NOMO-1 (cell line): ENCODE data around the gene FMO4.
"Not testable (repeated sequence)": the region's sequence is repeated elsewhere in the genome, so short reads cannot be mapped to it uniquely, and the experiment has no call there.

Experiments
- DNase-seq, 2 experiments: peaks; one replicate each; lab custom pipeline; 2025; ENCODE audit not compliant: unreplicated experiment in 2 of 2; lab: John Stamatoyannopoulos, UW

FMO4 gene

GRCh38 chr1:171334024-171334640 lies 20.1 kb downstream of the FMO4 start:
- DNase-seq: no peak

GRCh38 chr1:171335964-171336363 lies 22.0 kb downstream of the FMO4 start:
- no peak for DNase-seq

DNA sequence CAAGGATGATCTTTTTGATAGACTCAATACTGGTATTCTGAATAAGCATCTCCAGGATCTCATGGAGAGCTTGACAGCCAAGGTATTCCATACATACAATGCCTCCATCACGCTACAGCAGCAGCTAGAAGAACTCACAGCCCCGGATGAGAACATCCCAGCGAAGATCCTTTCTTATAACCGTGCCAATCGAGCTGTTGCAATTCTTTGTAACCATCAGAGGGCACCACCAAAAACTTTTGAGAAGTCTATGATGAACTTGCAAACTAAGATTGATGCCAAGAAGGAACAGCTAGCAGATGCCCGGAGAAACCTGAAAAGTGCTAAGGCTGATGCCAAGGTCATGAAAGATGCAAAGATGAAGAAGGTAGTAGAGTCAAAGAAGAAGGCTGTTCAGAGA lies 25.4 kb downstream of the FMO4 start:
- not testable (repeated sequence) for DNase-seq

DNA sequence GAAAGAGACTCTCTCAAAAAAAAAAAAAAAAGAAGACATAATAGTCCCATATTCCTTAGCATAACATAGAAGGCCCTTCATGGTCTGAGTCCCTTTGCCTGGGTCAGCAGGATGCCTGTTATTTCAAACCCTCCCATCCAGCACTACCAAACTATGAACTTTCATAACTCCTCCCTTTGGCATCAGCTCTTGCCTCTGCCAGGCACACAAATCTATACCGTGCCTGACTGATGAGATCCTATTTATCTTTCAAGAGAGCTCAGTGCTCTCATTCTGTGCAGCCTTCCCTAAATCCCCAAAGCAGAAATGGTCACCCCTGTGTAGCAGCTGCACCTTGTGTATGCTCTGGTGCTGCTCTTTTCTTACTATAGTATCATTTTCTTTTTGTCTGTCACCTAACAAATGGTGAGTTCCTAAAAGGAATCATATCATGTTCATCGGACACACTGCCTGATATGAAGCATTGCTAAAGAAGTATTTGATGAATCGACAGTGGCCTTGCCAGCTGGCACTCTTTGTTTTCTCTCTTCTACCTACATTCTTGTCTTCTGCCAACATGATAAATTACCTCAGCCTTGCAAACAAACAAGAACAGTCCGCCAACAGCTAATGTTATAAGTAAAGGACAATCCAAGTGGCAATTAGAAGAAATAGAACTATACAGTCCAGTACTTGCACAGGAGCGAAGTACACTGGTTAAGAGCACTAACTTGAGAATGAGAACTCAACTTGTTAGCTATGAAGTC lies 29.9 kb downstream of the FMO4 start:
- no peak for DNase-seq

- DNase-seq: no peak
These were observed 30.5 kb downstream of the FMO4 start for GRCh38 chr1:171344473-171344820.

DNA sequence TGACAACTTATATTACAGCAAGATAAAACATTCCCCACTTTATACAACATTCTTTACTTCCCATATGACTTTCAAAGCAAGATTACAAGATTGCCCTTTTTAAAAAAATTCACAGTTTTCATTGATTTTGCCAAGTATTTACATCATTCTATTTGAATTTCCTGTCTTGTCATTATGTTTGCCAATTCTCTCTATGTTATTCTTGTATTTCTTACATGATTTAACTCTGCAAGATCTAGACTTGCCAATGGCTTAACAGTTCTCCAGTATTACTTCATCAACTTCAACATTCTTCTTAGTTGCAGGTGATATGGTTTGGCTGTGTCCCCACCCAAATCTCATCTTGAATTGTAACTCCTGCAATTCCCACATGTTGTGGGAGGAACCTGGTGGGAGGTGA lies 31.6 kb downstream of the FMO4 start:
- DNase-seq: no peak

DNA sequence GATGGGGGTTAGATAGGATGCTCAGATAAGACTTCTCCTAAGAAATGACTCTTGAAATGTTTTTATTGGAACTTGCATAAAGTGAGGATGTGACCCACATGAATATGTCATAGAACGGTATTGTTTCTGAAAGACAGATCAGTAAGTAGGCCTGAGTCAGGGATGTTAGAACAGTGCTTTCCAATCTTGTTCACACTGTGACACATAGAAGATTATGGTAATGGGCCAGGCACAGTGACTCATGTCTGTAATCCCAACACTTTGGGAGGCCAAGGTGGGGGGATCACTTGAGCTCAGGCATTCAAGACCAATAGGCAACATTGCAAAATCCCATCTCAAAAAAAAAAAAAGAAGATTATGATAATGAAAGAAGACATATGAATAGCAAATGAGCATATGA lies 32.9 kb downstream of the FMO4 start:
- DNase-seq: no peak

DNA sequence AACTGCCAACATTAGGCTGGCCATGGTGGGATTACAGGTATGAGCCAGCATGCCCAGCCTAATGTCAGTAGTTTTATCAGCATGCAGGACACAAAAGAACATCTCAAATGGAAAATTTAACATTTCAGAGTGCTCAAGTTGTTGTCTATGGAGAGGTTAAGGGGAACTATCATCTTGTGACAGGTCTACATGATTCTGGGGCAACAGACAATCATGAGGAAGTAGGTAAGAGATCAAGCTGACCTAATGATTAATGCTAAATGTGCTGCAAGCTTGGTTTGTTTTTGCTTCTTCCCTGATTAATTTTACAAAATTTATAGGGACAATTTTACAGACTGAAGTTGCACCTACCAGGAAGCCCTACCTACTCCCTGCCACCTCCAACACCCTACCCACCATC lies 36.6 kb downstream of the FMO4 start:
- DNase-seq: peak in 1 of 2 experiments; percentile 8

- no peak for DNase-seq
These were observed 38.0 kb downstream of the FMO4 start for GRCh38 chr1:171351961-171352360.

DNA sequence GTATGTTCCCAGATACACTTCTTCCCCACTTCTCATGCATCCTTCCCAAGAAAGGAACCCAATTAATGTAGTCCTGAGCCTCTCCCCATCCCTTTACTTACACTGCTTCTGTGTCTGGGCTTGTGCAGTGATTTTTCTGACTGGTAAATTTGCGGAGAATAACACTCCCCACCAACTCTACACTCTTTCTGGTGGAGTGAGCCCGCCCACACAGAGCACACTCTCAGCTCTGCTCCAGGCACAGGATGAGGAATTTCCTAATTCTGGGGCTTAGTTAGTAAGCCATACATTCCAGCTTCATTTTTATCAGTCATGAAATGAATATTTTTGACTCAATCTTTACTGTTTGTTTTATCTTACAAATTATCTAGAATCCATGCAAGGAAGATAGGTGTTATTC lies 38.6 kb downstream of the FMO4 start:
- no peak for DNase-seq

- DNase-seq: no peak
These were observed 41.7 kb downstream of the FMO4 start for GRCh38 chr1:171355727-171356126.

DNA sequence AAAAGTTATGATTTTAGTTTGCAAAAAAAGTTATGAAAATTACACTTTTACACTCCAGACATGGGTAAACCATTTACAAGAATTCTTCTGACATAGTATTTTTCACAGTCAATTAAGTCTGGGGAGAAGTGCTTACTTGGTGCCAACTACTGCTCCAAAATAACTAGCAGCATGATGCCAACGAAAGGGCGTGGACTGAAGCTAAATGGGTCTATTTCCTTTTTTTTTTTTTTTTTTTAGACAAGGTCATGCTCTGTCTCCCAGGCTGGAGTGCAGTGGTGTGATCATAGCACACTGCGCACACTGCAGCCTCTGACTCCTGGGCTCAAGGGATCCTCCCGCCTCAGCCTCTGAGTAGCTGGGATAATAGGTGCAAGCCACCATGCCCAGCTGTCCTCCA lies 43.2 kb downstream of the FMO4 start:
- DNase-seq: no peak

DNA sequence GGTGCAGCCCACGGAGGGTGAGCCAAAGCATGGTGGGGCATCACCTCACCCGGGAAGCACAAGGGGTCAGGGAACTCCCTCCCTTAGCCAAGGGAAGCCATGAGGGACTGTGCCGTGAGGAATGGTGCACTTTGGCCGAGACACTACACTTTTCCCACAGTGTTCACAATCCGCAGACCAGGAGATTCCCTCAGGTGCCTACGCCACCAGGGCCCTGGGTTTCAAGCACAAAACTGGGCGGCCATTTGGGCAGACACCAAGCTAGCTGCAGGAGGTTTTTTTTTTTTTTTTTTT lies 45.3 kb downstream of the FMO4 start:
- DNase-seq: not testable (repeated sequence)

GRCh38 chr1:171359731-171360527 lies 45.9 kb downstream of the FMO4 start:
- not testable (repeated sequence) for DNase-seq

DNA sequence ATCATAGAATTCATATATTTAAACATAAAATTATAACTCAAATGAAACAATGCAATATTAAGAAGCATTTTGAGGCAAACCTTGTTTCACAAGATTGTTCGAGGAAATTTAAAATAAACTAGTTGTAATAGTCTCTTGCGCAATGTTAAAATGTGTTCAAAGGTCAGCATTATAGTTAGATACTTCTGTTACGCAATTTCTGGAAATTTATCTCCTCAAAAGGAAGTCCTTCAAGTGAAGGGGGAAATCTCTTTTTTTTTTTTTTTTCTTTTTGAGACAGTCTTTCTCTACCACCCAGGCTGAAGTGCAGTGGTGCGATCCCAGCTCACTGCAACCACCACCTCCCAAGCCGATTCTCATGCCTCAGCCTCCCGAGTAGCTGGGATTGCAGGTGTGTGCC lies 52.1 kb downstream of the FMO4 start:
- peak in 1 of 2 experiments; percentile 81 for DNase-seq

- DNase-seq: peak in 1 of 2 experiments; percentile 29
These were observed 52.8 kb downstream of the FMO4 start for GRCh38 chr1:171366816-171367215.

- no peak for DNase-seq
These were observed 53.5 kb downstream of the FMO4 start for GRCh38 chr1:171367436-171367835.

GRCh38 chr1:171372418-171373084 lies 58.6 kb downstream of the FMO4 start:
- DNase-seq: no peak

DNA sequence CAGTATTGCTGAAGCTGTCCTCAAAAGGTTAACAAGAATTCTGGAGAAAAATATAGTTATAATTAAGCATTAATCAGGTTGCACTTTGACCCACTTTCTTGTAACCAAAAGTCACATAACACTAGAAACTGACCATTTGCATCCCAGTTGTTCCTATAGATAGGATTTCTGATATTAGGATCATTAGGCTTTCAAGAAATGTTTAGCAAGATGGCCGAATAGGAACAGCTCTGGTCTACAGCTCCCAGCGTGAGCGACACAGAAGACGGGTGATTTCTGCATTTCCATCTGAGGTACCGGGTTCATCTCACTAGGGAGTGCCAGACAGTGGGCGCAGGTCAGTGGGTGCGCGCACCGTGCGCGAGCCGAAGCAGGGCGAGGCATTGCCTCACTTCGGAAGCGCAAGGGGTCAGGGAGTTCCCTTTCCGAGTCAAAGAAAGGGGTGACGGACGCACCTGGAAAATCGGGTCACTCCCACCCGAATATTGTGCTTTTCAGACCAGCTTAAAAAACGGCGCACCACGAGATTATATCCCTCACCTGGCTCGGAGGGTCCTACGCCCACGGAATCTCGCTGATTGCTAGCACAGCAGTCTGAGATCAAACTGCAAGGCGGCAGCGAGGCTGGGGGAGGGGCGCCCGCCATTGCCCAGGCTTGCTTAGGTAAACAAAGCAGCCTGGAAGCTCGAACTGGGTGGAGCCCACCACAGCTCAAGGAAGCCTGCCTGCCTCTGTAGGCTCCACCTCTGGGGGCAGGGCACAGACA lies 59.6 kb downstream of the FMO4 start:
- not testable (repeated sequence) for DNase-seq

- DNase-seq: no peak
These were observed 65.9 kb downstream of the FMO4 start for GRCh38 chr1:171379846-171380245.

DNA sequence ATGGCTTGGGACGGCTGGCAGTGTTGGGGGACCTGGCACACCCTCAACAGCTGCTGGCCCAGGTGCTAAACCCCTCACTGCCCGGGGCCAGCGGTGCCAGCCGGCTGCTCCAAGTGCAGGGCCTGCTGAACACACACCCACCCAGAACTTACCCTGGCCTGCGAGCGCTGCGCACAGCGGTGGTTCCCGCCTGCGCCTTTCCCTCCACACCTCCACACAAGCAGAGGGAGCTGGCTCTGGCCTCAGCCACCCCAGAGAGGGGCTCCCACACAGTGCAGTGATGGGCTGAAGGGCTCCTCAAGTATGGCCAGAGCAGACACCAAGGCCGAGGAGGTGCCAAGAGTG lies 67.9 kb downstream of the FMO4 start:
- no peak for DNase-seq
